HG02642 (cell line): ENCODE measurements around the gene KIAA0232.
"Not testable (repeated sequence)": the region's sequence is repeated elsewhere in the genome, so short reads cannot be mapped to it uniquely, and the experiment has no call there.

Source experiments
- ATAC-seq: cut with Tn5 transposase; IDR thresholded peaks from one replicate; pipeline ENCODE4 v1.9.1; 2021; ENCODE audit warnings: mild to moderate bottlenecking; ENCODE audit not compliant: unreplicated experiment, poor library complexity

Gene KIAA0232

GRCh38 chr4:6893449-6894085, 111.0 kb downstream of the KIAA0232 start:
- no peak for ATAC-seq

GRCh38 chr4:6894086-6894478, 111.6 kb downstream of the KIAA0232 start:
- no peak for ATAC-seq

GRCh38 chr4:6894528-6895498, 112.3 kb downstream of the KIAA0232 start:
- ATAC-seq: no peak

- ATAC-seq: no peak
Measured at GRCh38 chr4:6896035-6896434, 113.5 kb downstream of the KIAA0232 start.

- no peak for ATAC-seq
Measured at GRCh38 chr4:6898763-6899162, 116.2 kb downstream of the KIAA0232 start.

- ATAC-seq: no peak
Measured at GRCh38 chr4:6900181-6900812, 117.8 kb downstream of the KIAA0232 start.

GRCh38 chr4:6900956-6901355, 118.4 kb downstream of the KIAA0232 start:
- no peak for ATAC-seq

- no peak for ATAC-seq
Measured at GRCh38 chr4:6901669-6902317, 119.3 kb downstream of the KIAA0232 start.

GRCh38 chr4:6902318-6903042, 120.0 kb downstream of the KIAA0232 start:
- no peak for ATAC-seq

- no peak for ATAC-seq
Measured at GRCh38 chr4:6905516-6906445, 123.3 kb downstream of the KIAA0232 start.

GRCh38 chr4:6906486-6906885, 124.0 kb downstream of the KIAA0232 start:
- ATAC-seq: not testable (repeated sequence)

GRCh38 chr4:6907658-6908191, 125.2 kb downstream of the KIAA0232 start:
- no peak for ATAC-seq

GRCh38 chr4:6908432-6909112, 126.0 kb downstream of the KIAA0232 start:
- ATAC-seq: no peak

- ATAC-seq: peak; percentile 93
Measured at GRCh38 chr4:6909113-6909969, 126.8 kb downstream of the KIAA0232 start, which contains the start of gene TBC1D14. TBC1D14 (plus strand) TSS chr4:6909826; CDS start chr4:6923390, 13,564 bp downstream.

- ATAC-seq: peak; percentile 39
Measured at GRCh38 chr4:6909970-6910339, 127.4 kb downstream of the KIAA0232 start.

GRCh38 chr4:6910340-6910959, 127.9 kb downstream of the KIAA0232 start:
- no peak for ATAC-seq
